Liver (tissue), 3 donors: ENCODE results near the gene GOLGA6L1.
"Not testable (repeated sequence)": the region's sequence is repeated elsewhere in the genome, so short reads cannot be mapped to it uniquely, and the experiment has no call there.

Experiments used
- JUND ChIP-seq, 2 donors: IDR thresholded peaks; 2 replicates each; pipeline ENCODE4 v1.6.1; 2016; ENCODE audit warnings: antibody characterized with exemption in 2 of 2
- RAD21 ChIP-seq, 2 donors: IDR thresholded peaks; 2 replicates each; pipeline ENCODE4 v1.6.1; 2016; ENCODE audit warnings: antibody characterized with exemption in 2 of 2, mild to moderate bottlenecking in 2 of 2
- REST ChIP-seq: IDR thresholded peaks from 2 replicates; pipeline ENCODE4 v1.6.1; 2016; ENCODE audit warnings: antibody characterized with exemption, mild to moderate bottlenecking
- TAF1 ChIP-seq: conservative IDR thresholded peaks from 2 replicates; pipeline ENCODE4 v1.6.1; 2016; ENCODE audit warnings: antibody characterized with exemption, mild to moderate bottlenecking
- YY1 ChIP-seq: IDR thresholded peaks from 2 replicates; pipeline ENCODE4 v1.6.1; 2016; ENCODE audit warnings: antibody characterized with exemption, mild to moderate bottlenecking
- TF ChIP-seq, protein P1 (sequence below): fragments of 150-350 bp; IDR thresholded peaks from 2 replicates; pipeline ENCODE4 v1.5.1; 2017; ENCODE audit warnings: improper control_type of control experiment, low read depth, low read length; ENCODE audit not compliant: missing input control
- donor health status: healthy.
- donor health status: healthy.

DNA sequence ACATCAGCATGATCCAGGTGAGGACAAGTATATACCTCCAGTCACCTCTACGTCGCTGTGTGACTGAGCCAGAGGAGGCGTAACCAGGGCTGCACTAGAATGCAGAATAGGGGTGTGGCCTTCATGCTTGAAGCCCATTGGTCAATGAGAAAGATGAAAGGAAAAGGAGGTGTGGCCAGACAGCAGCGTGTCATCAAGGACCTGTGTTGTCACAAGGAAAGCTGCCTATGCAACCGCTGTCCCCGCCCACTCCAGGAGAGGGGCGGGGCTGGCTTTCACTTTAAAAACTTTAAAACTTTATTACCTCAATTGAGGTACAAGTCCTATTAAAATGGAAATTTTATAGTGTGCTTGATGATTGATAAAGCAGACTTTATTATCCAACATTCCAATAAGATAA lies at the start of gene GOLGA6L1:
- TF ChIP-seq RAD21 (IDR thresholded peaks at IDR 0.05); YY1; TAF1; REST; JUND (IDR thresholded peaks at IDR 0.05): not testable (repeated sequence)
- TF ChIP-seq, protein P1, sequence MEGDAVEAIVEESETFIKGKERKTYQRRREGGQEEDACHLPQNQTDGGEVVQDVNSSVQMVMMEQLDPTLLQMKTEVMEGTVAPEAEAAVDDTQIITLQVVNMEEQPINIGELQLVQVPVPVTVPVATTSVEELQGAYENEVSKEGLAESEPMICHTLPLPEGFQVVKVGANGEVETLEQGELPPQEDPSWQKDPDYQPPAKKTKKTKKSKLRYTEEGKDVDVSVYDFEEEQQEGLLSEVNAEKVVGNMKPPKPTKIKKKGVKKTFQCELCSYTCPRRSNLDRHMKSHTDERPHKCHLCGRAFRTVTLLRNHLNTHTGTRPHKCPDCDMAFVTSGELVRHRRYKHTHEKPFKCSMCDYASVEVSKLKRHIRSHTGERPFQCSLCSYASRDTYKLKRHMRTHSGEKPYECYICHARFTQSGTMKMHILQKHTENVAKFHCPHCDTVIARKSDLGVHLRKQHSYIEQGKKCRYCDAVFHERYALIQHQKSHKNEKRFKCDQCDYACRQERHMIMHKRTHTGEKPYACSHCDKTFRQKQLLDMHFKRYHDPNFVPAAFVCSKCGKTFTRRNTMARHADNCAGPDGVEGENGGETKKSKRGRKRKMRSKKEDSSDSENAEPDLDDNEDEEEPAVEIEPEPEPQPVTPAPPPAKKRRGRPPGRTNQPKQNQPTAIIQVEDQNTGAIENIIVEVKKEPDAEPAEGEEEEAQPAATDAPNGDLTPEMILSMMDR, result not testable (repeated sequence)
